ENCODE results near the gene STX2.

STX2 gene

DNA sequence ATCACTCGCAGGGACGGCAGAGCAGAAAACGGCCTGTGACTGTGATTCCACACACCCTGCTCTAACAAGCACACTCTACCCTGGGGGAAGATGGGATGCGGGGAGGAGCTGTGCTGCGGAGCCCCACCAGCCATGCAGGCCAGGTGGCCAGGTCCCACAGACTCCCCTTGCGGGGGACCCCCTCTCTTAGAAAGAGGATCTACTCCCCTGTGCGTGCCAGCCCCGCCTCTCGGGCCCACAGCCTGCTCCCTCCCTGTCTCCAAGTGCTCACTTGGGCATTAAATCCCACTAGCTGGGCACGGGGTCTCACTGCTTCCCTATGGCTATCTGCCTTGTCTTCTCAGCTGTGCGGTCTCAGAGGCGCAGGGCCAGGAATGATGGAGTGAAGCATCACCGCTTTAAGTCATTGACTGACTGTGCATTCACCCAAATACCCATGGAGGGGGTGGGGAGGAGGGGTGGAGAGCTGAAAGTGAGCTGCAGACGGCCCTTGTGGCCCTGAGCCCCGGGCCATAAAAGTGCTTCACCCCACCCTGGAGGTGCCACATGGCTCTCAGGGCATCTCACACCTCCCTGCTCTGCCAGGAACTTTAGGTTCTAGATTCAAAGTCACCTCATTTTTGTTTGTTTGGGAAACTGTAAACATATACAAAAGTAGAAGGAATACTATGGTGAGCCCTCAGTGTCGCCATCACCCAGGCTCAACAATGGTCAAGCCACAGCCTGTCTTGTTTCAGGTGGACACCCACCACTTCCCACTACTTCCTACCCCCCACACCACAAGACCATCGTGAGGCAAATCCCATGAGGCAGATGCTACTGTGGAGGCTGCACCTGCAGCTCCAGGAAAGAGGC lies 9.4 kb downstream of the STX2 start:
- DNase-seq = no peak

DNA sequence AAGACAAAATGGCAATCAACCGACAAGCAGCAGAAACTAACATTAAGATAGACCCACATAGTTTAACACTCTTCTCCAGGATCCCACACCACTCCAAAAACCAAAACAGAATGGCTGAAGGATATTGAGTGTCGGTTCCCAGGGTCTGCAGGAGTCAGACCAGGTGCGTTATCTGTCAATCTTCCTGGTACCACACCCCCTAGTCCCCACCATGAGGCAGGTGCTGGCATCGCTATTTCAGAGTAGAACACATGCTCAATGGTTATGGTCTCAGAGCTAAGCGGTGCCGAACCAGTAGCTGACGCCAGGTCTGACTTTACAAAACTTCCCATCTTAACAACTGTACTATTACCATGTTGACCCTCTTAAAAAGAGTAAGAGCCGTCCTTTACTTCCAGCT lies 10.2 kb downstream of the STX2 start:
- DNase-seq = no peak

DNA sequence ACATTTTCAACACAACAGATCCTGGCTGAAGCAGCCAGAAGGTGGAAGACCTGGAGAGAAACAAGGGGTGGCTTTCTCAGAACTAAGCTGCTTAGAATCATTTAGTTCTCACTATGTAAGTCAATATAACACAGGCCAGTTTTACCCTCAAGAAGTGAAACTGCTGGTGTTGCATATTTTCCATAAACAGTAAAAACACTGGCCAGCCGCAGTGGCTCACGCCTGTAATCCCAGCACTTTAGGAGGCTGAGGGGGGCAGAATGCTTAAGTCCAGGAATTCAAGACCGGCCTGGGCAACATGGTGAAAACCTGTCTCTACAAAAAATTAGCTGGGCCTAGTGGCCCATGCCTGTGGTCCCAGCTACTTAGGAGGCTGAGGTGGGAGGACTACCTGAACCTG lies 11.6 kb downstream of the STX2 start:
- no peak for DNase-seq

DNA sequence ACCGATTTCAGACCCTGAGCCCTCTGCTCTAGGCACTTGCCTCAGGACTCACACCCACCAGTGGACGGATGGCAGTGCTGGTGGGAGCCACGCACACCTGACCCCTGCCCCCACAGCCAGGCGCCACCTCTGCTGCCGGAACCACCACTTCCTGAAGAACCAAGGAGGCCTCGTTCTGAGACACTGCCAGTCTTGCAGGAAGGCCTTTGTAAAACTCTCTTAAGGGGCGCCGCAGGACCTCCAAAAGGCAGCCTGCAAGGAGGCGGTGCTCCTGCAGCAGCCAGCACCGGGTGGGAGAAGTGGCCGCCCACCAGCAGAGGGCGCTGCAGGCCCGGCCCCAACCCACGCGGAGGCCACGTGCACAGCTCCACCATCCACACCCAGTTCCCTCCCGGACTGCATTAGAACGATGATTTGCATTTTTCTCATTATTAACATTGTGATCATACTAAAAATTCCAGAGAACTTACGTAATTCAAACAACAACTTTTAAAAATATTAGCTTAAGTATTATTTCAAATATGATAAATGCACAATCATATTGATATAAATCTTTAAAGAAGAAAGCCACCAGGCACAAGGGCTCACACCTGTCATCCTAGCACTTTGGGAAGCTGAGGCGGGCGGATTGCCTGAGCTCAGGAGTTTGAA lies 12.8 kb downstream of the STX2 start:
- no peak for DNase-seq

DNA sequence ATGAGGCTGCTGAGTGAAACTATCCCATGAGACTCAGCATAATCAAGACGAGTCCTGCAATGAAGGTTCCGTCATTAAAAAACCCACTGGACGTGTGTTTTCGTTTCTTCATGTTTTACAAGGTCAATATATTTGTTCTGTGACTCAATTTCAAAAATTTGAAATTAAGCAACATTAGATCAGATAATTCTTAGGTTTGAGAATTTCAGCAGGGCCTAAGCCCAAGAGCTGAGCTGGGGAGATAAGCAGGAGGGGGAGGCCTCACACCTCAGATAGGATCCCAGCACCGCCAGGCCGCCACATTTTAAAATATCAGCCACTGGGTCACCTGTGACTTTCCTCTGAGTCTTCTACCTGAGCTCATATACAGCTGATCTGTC lies 13.3 kb downstream of the STX2 start:
- DNase-seq = no peak

DNA sequence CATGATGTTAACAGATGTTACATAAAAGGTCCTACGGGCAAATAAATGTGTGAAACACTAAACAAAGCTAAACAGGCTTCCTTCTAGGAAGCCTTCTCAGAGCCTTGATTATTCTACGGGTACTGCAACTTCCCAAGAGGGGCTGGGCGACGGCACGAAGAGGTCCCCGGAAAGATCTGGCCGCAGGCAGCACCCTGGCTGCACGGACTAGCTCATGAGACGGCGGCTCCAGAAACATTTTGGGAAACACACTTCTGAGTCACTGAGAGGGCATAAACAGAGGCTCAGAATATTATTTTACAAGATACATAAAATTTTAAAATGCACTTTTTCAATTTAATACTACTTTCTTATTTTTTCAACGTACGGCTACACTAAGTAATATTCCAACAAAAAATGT lies 19.4 kb downstream of the STX2 start:
- no peak for DNase-seq

DNA sequence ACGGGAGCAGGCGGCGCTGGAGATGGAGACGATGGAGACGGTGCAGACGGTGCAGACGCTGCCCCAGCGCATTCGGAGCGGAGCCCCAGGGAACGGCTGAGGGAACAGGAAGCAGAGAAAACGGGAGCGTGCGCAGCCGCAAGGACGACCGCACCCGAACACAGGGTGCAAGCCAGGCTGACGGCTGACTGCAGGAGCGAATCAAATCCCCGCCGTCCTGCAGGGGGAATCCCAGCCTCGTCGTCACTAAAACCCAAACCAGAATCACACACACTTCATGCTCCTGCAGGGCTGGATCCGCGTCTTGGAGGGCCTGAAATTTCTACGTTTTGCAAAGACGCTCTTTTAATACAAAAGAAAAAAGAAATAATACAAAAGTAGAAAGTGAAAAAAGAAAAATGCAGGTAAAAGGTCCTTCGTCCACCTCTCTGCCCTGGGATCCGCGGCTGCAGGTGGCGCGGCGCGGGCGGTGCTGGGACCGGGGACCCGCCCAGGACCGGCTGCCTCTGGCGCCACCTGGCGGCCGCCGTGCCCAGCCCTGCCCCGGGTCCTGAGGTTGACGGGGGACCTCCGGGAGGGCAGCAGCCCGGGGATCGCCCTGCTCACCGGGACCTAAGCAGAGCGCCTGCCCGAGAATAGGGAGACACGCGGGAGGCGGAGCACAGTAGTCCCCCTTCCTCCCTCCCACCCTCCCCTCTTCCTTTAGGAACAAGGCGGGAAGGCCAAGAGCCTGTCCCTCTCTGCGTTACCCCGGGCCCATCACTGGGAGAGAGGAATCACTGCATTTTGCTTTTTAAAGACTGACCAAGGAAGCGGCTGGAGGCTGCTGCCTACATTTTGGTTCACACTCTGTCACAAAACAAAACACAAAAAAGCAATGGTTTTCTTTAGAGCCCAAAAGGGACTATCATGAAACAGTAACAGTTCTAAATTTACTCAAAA lies 20.1 kb downstream of the STX2 start:
- DNase-seq = peak; percentile 50

DNA sequence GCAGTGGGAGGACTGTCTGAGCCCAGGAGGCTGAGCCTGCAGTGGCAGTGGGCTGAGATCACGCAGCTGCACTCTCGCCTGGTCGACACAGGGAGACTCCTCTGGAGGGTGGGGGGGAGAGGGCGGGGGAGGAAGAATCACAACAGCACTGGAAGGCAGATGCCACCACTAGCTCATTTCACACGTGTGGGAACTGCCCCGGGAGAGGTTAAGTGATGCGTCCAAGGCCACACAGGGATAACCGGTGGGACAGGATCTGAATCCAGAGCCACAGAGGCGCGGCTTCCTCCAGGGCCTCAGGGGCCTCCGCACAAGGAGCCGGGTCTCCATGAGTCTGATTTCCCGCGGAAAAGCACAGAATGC lies 20.8 kb downstream of the STX2 start:
- DNase-seq = no peak

DNA sequence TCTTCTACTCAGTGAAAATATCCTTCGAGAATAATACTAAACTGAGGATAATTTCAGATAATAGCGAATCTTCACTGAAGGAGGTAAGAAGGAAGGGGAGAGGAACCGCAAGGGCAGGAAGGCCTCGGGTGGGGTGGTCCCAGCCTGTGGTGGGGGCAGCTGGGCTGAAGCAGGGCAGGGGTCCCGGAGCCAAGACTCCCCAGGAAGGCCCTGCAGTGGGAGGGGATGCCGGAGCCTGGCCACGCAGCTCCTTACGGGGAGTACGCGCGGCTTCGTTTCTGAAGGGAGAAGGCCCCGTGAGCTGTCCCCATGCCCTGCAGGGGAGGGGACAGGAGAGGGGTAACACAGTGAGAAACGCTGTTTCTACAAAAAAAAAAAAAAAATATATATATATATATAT lies 21.2 kb downstream of the STX2 start:
- DNase-seq = no peak

DNA sequence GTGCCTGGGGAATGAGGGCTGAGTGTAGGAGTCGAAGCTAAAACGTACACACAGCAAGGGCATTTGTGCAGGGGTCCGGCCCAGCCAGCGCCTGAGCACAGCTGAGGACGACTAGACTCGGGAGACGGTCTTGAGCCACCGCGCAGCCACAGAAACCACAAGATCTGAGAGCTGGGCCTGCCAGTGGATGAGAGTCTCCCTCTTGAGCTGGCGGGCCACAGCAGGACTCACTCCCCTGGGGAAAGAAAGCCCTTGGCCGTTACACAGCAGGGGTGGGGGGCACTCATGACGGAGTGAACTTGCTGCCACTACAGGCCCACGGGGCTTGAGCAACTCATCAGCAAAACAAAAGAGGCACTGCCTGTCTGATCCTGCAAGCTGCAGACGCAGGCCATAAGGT lies 23.0 kb downstream of the STX2 start:
- no peak for DNase-seq

DNA sequence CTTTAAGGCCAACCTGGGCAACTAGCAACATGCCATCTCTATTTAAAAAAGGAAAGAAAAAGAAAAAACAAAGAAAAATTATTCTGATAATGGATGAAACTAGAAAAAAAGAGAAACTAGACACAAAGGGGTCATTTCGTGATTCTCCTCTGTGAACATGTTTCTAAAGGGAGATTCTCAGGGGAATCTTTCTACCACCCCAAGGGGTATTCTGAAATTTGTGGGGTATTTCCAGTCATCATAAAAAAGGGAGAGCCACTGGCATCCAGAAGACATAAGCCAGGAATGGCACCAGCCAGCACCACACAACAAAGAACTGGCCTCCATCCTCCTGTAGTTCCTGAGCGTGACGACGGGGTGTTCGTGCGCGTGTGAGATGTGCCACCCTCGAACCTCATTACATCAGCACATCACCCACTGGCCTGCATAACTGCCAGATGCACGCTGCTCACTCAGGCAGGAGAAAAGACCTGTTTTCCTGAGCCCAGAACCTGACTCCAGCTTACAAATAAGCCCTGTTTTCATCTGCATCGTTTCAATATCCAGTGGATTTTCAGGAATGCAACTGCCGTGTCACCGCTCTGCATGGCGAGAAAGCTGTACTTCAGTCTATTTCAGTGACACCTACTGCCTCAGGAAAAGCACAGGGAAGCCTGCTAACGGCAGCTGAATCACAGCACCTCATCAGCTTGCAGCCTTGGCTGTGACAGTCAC lies 23.9 kb downstream of the STX2 start:
- no peak for DNase-seq

DNA sequence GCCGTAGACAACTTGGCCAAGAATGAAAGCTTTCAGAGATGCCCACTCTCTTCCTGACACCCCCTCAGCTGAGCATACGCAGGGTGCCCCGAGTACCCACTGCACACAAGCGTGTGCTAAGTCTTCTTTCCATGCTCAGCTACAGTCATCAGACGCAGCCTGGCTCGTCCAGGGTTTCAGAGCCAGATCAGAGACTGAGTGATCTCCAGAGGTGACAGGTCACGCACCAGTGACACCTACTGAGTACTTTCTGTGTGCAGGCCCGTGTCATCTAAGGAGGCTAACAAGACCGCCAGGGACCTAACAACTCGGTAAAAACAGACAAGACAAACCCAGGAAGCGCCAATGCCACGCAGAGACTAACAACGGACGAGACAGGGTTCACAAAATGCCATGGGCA lies 25.1 kb downstream of the STX2 start:
- no peak for DNase-seq

DNA sequence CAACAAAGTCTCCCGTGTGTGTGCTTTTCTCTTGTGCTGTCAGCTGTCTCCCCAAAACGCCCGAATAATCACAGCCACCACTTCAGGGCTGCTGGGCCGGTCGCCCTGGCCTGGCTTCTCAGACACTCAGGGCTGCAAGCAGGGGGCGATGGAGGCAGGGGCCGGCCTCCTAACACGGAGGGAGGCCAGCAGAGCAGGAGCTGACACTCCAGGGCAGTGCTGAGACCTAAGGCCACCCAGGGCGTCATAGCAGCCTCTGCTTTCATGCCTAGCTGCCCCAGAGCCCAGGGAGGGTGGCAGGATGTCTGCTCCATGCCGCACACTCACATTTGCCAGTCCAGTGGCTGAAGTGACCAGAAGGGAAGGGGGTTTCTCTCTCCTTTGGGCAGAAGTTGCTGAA lies 25.6 kb downstream of the STX2 start:
- DNase-seq = no peak

DNA sequence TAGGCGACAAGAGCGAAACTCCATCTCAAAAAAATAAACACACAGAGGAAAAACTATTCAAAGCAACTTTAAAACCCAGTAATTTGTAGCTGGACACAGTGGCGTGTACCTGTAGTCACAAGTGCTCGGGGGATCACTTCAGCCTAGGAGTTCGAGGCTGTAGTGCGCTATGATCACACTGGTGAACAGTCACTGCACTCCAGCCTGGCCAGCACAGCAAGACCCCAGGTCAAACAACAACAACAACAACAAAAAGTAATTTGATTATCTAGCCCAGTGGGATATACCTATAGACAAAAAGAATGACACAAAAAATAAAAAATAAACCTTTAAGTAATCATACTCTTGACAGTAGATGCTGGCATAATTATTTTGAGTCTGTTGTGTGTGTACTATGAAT lies 29.3 kb downstream of the STX2 start:
- no peak for DNase-seq

DNA sequence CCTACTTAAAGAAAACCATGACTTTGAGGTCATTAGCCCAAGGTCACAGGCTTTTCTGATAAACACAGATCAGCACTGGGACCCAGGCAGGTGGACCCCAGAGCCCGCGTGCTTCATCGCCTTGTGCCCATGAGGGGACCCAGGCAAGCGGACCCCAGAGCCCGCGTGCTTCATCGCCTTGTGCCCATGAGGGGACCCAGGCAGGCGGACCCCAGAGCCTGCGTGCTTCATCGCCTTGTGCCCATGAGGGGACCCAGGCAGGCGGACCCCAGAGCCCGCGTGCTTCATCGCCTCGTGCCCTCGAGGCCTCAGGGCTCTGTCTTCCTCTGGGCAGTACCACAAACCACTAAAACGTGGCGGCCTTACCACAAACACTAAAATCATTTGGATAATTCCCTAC lies 31.7 kb downstream of the STX2 start:
- DNase-seq = no peak

DNA sequence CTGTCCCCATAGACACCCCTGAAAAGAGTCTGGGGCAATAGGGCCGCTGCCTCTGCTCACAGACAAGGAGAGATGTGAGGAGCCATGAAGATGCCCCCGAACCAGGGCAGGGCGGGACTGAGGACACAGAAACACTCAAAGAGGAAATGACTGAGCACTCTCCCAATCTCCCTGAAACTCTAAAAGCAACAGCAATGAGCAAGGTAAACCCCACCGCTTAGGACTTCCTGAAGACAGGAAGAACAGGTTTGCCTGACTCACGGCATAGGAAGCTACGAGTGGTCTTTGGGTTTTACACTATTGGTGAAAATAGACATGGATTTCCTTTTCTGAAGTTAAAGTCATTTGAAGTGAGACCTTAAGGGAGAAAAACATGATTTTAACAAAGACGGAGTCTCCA lies 32.5 kb downstream of the STX2 start:
- DNase-seq = no peak

DNA sequence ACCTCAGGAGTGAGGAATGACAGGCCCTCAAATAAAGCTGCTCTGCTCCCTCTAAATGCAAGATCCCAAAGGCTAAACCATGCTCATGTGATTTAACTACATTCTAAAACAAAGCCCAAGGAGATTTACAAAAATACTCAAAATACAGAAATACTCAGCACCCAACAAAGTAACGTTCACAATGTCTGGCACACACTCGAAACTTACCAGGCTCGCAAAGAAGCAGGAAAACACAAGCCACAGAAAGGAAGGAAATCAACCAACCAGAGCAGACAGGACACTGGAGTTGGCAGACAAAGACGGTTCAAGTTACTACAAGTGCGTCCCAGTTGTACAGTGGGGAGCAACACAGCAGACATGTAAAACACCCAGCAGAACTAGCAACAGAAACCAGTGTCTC lies 33.4 kb downstream of the STX2 start:
- no peak for DNase-seq

DNA sequence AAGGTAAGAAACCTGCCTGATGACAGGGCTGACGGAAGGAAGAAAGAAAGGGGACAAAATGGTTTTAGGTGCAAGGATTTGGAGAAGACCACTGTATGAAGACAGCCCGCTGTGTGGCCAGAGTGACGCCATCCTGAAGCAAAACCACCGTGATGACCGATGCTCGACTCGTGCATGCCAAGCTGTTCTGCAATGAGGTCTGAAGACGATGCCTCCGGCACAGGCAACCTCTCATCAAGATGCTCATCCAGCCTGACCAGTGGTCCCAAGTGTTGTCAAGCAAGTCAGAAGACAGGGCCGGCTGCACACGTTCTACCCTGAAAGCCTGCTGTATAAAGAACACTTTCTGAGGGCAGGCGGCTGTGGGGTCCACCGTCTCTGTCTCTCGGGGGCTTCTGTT lies 34.8 kb downstream of the STX2 start:
- DNase-seq = no peak

DNA sequence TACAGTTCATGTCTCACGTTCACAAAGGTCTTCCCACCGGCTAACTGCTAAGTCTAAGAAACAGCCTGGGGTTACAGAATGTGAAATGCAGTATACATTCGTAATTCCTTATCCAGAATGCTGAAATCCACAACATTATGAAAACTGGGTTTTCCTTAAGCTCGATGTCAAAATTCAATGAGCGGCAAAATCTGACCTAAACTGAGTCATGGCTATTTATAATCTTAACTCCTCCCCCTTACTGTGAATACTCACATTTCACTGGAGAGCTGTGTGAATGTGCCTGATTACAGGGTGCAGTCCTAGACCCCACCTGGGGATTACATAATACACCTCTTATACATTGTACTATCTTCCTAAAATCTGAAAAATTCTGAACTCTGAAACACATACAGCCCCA lies 35.3 kb downstream of the STX2 start:
- no peak for DNase-seq

DNA sequence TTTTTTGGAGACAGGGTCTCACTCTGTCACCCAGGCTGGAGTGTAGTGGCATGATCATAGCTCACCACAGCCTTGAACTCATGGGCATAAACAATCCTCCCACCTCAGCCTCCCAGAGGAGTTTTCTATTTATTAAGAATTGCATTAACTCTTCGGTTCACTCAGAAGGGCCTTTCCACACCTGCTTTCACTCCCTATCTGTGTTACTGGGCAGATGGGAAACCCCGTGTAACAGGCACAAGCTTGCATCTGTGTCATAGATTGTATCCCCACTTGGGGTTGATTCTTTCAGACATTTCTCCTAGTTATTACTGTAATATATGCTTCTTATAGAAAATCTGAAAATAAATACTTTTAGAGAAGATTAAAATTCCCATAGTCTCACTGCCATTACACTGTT lies 38.7 kb downstream of the STX2 start:
- DNase-seq = no peak

DNA sequence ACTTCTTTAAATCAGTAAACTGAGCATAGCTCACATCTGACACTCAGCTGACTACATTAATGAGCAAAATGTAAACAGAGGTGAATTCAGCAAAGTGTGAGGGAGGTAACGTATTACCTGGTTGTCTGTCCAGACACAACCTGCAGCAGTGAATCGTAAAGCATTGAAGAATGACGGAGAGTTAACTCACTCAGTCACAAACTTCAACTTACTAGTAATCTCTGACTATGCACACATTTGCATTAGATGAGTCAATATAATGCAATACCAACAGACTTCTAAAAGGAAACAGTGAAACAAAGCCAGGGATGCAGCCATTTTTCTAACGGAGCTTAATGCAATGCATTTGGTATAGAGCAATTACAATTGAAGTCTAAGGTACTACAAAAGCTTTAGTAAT lies 40.0 kb downstream of the STX2 start:
- no peak for DNase-seq

DNA sequence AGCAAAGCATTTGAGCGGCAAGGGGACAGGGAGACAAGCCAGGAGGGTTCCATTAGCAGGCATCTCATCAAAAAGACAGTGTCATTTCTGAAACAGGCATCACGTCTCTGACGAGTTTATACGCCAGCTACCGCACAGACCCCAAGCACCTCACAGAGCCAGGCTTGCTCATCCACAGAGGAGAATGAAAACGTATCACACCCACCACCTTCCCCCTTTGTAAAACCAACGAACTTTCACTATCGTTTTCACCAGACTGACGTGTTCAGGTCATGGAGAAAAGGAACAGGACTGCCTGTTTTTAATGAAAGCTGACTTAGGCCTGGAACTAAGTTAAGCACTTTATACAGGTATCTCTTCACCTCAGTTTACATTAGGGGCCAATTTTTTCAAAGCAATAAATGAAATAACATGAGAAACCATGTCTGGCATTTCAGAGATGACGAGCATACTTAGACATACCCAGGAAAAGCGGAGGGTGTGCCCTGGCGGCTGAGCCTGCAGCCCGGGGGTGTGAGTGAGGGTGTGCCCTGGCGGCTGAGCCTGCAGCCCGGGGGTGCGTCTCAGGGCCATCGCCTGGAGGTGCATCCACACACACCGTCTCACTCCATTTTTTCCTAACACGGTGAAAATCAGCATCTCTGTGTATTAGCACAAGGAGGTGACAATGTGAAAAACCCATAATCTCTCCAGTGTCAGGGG lies 41.9 kb downstream of the STX2 start:
- DNase-seq = no peak

DNA sequence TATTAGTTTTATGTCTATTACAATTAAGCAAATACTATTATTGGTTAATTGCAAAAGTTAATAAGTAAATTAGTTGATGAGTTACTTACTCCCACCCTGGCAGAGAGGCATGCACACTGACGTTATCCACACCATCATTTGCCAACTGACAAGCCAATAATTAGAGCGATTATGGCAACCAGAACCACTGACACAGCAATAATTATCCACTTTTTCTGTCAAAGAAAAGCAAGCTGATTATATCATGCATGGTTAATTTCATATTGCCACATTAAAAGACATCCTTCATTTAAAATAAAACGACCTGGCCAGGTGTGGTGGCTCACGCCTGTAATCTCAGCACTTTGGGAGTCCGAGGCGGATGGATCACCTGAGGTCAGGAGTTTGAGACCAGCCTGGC lies 43.1 kb downstream of the STX2 start:
- no peak for DNase-seq

All from DMS79 (cell line).